Stimulated activated CD8-positive, alpha-beta memory T cell treated with anti-CD3 and anti-CD28 coated beads, Interleukin-7, amount 100 ng/mL, for 48 hours (primary cell): ENCODE data around the gene KRTAP12-1.
"Not testable (repeated sequence)": the region's sequence is repeated elsewhere in the genome, so short reads cannot be mapped to it uniquely, and the experiment has no call there.

ENCODE experiments used
- DNase-seq, 2 donors: peaks; one replicate each; pipeline ENCODE4 v3.0.0-alpha.2; 2020; ENCODE audit warnings: low read depth in 1 of 2; ENCODE audit errors: extremely low read depth in 1 of 2

KRTAP12-1 gene

DNA sequence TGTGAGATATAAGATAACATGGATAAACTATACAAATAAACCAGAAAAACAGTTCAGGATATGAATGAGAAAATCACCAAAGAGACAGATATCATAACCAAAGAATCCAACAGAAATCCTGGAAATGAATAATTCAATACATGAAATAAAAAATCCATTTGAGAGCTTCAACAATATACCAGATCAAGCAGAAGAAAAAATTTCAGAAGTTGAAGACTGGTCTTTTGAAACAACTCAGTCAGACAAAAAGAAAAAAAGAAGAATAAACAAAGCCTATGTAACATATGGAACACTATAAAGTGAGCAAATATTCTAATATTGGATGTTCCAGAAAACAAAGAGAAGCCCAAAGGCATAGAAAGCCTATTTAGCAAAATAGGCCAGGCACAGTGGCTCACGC is 10.1 kb downstream of the KRTAP12-1 start:
- DNase-seq: no peak

DNA sequence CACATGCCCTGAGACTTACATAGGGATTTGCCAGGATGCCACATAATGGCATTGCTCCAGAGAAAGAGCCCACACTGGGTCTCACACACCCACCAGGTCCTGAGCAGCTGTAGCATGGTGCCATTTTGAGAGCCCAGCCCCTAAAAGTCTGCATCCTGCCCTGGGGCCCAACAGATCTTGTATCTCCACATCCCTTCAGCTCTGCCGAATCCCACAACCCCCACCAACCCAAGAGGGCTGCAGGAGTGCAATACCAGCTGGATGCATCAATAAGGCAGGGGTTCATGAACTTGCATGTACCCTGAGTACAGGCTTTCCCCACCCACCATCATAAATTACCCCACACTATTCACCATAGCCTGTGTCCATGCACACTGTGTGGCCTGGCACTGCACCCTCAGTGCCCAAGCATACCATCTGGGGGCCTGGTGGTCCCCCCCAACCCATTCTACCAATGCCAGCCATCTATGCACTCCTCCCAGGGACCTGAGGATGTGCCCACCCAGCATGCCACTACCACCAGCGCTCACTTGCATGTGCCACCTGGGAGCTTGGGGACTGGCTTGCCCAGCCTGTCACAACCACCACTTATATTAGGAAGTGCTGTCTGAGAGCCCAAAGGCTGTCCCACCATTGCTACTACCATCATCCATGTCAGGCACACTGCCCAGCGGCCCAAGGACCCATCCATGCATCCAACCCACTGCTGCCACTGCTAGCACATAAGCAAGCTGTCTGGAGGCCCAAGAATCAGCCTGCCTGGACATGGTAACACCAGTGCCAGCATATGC is 11.1 kb downstream of the KRTAP12-1 start:
- DNase-seq: no peak

GRCh38 chr21:44667612-44668011 is 14.4 kb downstream of the KRTAP12-1 start:
- no peak for DNase-seq

DNA sequence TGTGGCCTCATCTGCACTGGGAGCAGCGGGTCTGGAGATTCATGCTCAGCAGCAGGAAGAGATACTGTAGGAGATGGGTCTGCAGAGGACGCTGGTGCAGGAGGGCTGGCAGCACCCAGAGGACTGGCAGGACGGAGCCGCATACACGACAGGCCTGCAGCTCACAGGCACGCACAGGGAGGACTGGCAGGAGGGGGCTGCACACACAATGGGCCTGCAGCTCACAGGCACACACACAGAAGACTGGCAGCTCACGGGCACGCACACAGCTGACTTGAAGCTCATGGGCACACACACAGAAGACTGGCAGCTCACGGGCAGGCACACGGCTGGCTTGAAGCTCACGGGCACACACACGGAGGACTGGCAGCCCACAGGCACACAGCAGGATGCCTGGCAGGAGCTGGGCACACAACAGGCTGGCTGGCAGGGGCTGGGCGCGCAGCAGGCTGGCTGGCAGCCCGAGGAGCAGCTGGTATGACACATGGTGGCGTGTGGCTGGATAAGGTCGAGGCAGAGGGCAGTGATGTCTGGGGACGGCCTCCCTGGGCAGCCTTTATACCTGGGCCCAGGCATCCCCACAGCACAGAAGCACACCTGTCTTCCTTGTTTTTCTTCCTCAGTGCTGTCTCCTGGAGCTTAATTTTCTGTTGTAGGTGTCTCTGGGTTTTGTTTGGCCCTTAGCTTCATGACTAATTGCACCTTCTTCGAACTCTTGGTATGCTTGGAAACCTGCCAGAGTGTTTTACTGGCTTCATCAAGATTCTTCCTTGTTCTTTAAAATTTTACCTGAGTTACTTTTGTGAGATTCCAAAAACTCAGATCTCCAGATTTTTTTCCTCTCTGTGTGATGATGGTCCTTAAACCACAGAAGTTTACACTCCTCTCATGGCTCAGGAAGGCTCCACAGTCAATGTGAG is 15.3 kb downstream of the KRTAP12-1 start, which contains the start of gene KRTAP12-2:
Gene KRTAP12-2 (minus strand): TSS at position 527 of the 920 bp plus-strand sequence. CDS start 41 bp downstream, at position 486.
- no peak for DNase-seq

DNA sequence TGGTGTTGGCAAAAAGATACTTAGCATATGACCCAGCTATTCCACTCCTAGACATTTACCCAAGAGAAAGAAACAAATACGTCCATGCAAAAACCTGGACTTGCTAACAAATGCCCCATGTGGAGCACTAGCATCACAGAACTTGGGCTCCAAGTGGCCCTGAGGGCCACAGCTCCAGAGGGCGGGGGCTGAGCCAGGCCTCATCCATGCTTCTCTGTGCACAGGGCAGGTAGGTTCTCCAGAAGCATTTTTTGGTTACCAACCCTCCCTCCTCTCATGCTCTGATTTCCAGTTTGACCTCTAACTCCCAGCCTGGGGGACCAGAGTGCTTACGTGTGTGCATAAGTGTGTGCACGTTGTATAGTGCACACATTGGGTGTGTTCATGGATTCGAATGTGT is 17.3 kb downstream of the KRTAP12-1 start:
- no peak for DNase-seq

DNA sequence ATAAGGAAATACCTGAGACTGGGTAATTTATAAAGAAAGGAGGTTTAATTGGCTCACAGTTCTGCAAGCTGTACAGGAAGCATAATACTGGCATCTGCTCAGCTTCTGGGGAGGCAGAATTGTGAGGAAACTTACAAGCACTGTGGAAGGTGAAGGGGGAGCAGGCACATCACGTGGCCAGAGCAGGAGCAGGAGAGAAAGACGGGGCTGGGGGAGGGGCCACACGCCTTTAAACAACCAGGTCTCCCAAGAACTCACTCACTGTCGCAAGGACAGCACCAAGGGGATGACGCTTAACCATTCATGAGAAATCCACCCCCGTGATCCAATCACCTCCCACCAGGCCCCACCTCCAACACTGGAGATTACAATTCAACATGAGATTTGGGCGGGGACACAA is 20.4 kb downstream of the KRTAP12-1 start:
- not testable (repeated sequence) for DNase-seq

DNA sequence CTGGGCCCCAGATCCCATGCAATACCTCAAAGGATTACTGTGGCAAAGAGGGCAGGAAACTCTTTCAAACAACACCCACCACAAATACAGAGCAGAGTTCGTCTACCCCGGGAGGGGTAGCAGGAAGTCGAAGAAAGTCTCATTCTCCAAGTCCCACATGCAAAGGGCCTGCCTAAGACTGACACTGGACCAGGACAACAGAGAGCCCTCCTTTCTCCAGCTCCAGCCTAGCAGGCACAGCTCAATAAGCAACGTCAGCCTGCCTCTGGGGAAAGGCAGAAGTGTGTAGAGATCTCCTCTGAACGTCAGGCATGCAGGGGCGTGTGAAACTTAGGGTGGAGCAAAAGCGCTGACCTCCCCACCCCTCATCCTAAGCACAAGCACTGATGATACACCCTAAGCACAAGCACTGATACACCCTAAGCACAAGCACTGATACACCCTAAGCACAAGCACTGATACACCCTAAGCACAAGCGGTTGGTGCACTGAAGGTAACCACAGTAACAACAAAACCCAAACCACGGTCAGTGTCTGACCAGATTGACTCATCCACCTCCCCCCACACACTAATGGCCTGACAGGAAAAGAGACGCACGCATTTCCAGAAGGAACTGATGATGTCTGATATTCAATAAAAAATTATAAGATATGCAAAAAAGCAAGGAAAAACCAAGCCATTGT is 22.9 kb downstream of the KRTAP12-1 start:
- no peak for DNase-seq

- no peak for DNase-seq
Observed at GRCh38 chr21:44658541-44658910, 23.4 kb downstream of the KRTAP12-1 start.

DNA sequence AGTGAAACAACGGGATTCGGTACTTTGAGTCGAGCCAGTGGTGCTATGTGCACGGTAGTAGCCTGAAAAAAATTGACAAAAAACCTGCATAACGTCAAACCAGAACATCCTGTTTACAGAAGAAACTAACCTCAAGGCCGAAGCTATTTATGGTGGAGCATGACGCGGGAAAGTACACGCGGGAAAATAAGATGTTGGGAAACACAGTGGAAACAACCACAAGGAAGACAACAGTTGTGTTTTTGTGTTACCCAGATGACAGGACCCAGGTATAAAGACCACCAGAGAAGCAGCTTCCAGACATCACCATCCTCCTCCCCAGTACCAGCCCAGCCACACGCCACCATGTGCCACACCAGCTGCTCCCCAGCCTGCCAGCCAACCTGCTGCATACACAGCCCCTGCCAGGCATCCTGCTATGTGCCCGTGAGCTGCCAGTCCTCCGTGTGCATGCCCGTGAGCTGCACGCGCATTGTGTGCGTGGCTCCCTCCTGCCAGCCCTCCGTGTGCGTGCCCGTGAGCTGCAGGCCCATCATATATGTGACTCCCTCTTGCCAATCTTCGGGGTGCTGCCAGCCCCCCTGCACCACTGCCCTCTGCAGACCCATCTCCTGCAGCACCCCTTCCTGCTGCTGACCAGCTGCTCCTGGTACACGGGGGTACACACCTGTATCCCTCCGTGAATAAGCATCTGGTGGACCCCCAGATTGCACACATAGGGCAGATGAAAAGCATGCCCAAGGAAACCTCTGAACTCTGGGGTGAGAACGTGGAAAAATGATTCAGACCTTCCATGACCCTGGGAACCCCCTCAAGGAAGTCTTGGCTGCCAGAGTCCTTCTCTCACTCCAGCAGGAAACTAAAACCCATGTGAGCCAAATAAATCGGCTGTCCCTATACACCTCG is 24.1 kb downstream of the KRTAP12-1 start, which contains the start of gene KRTAP12-3:
Gene KRTAP12-3 (plus strand): TSS at position 298 of the 906 bp plus-strand sequence. CDS start 48 bp downstream, at position 346.
- DNase-seq: no peak

DNA sequence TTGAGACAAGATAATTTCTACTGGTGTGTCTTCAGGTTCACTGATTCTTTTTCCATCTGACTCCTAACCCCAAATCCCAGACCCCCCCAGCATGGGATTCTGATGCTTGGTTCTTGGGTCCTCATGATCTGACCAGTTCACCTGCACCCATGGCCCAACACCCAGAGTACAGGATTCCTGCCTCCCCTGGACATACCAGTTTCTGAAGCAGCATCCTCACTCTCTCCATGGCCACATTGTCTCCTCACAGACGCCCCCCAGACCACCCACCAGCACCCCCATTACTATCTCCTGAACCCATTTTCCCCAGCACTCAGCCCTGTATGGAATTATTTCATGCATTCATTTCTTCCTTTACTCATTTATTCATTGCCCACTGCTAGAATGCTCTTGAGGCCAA is 25.1 kb downstream of the KRTAP12-1 start:
- DNase-seq: no peak

GRCh38 chr21:44654576-44655175 is 27.3 kb downstream of the KRTAP12-1 start, which contains the start of gene KRTAP12-4:
Gene KRTAP12-4 (minus strand): TSS chr21:44654659. CDS start chr21:44654614, 45 bp downstream.
- DNase-seq: no peak

DNA sequence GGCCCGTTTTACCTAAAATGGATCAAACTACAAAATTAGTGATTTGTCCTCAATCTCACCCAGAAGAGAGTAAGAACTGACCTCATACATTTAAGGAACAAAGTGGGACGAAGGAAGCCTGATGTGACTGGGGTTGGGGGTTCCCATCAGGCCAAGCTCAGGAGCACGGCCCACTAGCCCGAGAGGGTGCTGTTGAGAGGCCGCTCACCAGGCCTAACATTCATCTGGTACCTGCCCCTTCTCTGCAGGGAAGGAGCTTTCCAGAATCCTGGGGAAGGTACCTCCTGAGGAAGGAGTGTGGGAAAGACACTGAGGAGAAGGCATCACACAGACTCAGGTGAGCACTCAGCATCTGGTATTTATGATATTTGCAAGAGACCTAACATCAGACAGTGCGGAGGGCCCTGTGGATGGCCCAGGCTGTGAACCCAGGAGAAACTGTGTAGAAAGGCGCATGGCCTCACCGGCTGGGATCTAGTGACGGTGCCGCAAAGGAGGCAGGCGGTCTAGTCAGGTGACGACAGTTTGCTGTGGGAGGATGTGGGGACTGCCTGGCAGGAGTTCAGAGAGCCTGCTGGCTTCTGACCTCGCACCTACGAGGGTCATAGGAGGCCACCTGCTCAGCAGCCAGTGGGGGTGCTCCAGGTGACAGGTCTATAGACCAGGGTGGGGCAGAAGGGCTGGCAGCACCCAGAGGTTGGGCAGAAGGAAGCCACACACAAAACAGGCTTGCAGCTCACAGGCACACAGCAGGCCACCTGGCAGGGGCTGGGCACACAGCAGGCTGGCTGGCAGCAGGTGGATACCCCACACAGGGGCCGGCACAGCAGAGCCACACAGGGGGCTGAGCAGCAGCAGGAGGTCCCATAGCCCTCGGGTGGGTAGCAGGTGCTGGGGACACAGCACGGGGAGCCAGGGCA is 28.0 kb downstream of the KRTAP12-1 start:
- no peak for DNase-seq

GRCh38 chr21:44653123-44653522 is 28.8 kb downstream of the KRTAP12-1 start:
- no peak for DNase-seq

DNA sequence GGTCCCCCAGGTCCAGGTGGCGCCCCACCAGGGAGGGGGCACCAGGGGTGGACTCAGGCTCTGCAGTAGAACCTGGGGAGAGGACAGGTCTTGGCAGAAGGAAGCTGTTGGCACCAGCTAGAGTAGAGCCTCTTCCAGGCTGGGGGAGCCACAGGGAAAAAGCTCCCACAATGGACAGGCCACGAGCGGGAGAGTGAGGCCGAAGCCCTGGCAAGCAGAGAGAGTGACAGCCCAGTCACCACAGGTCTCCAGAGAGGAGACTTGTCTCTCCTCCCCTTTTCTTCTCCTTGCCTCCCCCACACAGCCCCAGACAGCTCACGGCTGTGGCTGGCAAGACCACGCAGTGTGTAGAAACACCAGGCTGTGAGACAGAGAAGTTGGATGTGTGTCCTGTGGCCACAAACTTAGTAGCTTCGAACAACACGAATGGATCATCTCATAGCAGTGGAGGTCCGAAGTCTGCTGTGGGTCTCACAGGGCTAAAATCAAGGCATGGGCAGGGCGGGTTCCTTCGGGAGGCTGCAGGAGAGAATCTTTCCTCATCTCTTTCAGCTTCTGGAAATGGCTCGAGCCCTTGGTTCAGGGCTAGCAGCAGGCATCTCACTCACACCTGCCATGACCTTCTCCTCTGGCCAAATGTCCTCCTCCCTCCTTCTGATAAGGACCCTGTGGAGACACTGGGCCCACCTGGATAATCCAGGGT is 30.8 kb downstream of the KRTAP12-1 start:
- no peak for DNase-seq

DNA sequence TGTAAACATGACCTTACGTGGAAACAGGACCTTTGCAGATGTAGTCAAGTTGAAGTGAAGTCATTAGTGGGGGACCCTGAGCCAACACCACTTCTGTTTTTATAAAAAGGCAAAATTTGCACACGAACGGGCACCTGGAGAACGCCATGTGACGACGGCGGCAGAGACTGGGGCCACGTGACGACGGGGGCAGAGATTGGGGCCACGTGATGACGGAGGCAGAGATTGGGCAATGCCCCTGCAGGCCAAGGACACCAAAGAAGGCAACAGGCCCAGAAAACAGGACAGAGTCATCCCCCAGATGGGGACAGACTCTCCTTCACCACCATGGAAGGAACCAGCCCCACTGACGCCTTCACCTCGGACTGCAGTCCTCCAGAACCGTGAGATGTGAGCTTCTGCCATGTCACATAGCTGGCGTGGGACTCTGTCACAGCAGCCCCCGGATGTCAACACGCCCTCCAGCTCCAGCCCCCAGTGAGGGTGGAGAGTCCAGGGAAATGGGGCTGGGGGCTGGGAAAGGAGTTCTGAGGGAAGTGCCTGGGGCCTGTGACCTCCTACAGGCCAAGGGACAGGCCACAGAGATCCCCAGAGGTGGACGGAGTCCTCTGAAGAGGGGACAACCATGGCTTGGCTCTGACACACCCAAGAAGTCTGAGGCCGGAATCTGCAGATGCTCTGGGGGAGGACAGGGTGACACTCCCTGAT is 31.5 kb downstream of the KRTAP12-1 start:
- no peak for DNase-seq

DNA sequence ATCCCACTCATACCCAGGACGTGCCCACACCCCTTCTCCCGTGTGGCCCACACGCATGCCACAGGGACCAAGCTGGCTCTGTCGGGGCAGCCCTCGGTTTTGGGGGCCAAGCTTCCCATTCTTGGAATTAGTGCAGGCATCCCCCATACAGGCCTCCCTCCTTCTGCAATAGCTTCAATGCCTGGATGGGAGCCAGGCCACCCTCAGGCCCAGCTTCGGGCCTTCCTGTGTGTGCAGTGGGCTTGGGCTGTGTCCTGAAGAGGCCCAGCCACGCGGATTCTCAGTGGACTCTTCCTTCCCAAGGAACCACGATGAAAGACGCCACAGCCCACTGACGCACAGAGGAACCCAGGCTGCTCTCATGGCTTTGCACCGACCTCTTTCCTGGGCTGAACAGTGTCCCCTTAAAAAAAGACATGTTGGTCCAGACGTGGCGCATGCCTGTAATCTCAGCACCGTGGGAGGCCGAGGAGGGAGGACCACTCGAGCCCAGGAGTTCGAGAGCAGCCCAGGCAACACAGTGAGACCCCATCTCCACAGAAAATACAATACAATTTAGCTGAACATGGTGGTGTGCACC is 32.4 kb downstream of the KRTAP12-1 start:
- no peak for DNase-seq
